Rectal smooth muscle tissue (tissue), 1 donor: ENCODE results near the gene GLI1.
"Not testable (repeated sequence)": the region's sequence is repeated elsewhere in the genome, so short reads cannot be mapped to it uniquely, and the experiment has no call there.

ENCODE experiments used
- H3K27ac ChIP-seq: one replicate; pipeline ENCODE4 v1.7.0; 2013; ENCODE audit warnings: low read depth, low read length, inconsistent platforms
- H3K27me3 ChIP-seq: one replicate; pipeline ENCODE4 v1.7.0; 2013; ENCODE audit warnings: low read length; ENCODE audit not compliant: control insufficient read depth, insufficient read depth
- H3K36me3 ChIP-seq: one replicate; pipeline ENCODE4 v1.7.0; 2013; ENCODE audit warnings: low read length; ENCODE audit not compliant: control insufficient read depth, insufficient read depth
- H3K4me1 ChIP-seq: one replicate; pipeline ENCODE4 v1.7.0; 2013; ENCODE audit warnings: low read length; ENCODE audit not compliant: control insufficient read depth, insufficient read depth
- H3K4me3 ChIP-seq: one replicate; pipeline ENCODE4 v1.7.0; 2013; ENCODE audit warnings: low read length
- H3K9ac ChIP-seq: one replicate; pipeline ENCODE4 v1.7.0; 2013; ENCODE audit warnings: low read length

GLI1 gene

DNA sequence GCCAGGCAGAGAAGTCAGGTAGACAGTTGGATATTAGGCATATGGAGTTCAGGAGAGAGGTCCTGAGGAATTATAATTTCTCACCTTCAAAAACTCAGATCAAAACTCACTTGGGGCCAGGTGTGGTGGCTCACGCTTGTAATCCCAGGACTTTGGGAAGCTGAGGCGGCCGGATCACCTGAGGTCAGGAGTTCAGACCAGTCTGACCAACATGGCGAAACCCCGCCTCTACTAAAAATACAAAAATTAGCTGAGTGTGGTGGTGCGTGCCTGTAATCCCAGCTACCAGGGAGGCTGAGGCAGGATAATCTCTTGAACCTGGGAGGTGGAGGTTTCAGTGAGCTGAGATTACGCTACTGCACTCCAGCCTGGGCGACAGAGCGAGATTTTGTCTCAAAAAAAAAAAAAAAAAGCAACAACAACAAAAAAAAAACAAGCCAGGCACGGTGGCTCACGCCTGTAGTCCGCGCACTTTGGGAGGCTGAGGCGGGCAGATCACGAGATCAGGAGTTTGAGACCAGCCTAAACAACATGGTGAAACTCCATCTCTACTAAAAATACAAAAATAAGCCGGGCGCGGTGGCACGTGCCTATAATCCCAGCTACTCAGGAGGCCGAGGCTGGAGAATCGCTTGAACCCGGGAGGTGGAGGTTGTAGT is 42.9 kb downstream of the GLI1 start:
- H3K27me3 ChIP-seq, H3K4me3 ChIP-seq, H3K9ac ChIP-seq, H3K27ac ChIP-seq, H3K4me1 ChIP-seq: not testable (repeated sequence)
- peaks cover 41% of the 10 kb centered on the region for H3K36me3 ChIP-seq

DNA sequence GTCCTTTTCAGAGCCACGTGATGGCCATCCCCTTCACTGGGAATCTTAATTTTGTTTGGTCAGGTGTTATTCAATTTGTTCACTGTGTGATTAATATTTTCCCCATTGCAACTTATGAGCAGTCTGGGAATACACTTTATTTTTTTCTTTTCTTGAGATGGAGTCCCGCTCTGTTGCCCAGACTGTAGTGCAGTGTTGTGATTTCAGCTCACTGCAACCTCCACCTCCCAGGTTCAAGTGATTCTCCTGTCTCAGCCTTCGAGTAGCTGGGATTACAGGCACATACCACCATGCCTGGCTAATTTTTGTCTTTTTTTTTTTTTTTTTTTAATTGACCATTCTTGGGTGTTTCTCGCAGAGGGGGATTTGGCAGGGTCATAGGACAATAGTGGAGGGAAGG is 47.0 kb downstream of the GLI1 start:
- H3K27me3 ChIP-seq, H3K4me3 ChIP-seq, H3K9ac ChIP-seq, H3K4me1 ChIP-seq, H3K27ac ChIP-seq: not testable (repeated sequence)
- H3K36me3 ChIP-seq: peaks cover 20% of the 10 kb centered on the region

GRCh38 chr12:57507796-57508195 is 48.2 kb downstream of the GLI1 start:
- peaks cover 26% of the 10 kb centered on the region for H3K36me3 ChIP-seq
- H3K27ac ChIP-seq, H3K27me3 ChIP-seq, H3K4me1 ChIP-seq, H3K9ac ChIP-seq, H3K4me3 ChIP-seq: not testable (repeated sequence)

- H3K27me3 ChIP-seq: no peaks in the 10 kb centered on the region
- no peak overlapping the region for H3K9ac ChIP-seq
- H3K4me3 ChIP-seq: no peak overlapping the region
- no peak overlapping the region for H3K27ac ChIP-seq
- no peaks in the 10 kb centered on the region for H3K4me1 ChIP-seq
- peaks cover 36% of the 10 kb centered on the region for H3K36me3 ChIP-seq
Observed at GRCh38 chr12:57511161-57511560, 51.6 kb downstream of the GLI1 start.

GRCh38 chr12:57511588-57512325 is 52.2 kb downstream of the GLI1 start:
- Histone ChIP-seq H3K27me3 (no peaks in the 10 kb centered on the region), H3K9ac (no peak overlapping the region), H3K4me3 (no peak overlapping the region), H3K27ac (no peak overlapping the region), H3K36me3 (peaks cover 41% of the 10 kb centered on the region), H3K4me1 (no peaks in the 10 kb centered on the region)

DNA sequence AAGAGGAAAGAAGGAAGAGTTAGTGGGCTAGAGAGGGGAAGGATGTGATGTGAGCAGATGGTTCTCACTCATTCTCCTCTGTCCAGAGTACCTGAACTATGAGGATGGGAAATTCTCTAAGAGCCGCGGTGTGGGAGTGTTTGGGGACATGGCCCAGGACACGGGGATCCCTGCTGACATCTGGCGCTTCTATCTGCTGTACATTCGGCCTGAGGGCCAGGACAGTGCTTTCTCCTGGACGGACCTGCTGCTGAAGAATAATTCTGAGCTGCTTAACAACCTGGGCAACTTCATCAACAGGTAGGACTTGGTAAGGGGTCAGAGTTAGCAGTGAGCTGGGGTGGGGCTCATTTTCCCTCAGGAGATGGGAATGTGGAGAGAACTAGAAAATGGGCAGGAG is 53.1 kb downstream of the GLI1 start:
- Histone ChIP-seq H3K27me3 (no peaks in the 10 kb centered on the region), H3K4me3 (no peak overlapping the region), H3K27ac (no peak overlapping the region), H3K4me1 (peaks cover 7% of the 10 kb centered on the region), H3K36me3 (peaks cover 48% of the 10 kb centered on the region), H3K9ac (no peak overlapping the region)

- Histone ChIP-seq H3K36me3 (peaks cover 48% of the 10 kb centered on the region), H3K27me3 (no peaks in the 10 kb centered on the region), H3K4me3 (no peak overlapping the region), H3K9ac (no peak overlapping the region), H3K27ac (no peak overlapping the region), H3K4me1 (peaks cover 9% of the 10 kb centered on the region)
Observed at GRCh38 chr12:57513266-57513665, 53.7 kb downstream of the GLI1 start.

- H3K27me3 ChIP-seq, H3K4me3 ChIP-seq, H3K9ac ChIP-seq, H3K27ac ChIP-seq: not testable (repeated sequence)
- Histone ChIP-seq H3K4me1 (peaks cover 13% of the 10 kb centered on the region), H3K36me3 (peaks cover 48% of the 10 kb centered on the region)
Observed at GRCh38 chr12:57513677-57514076, 54.1 kb downstream of the GLI1 start.

DNA sequence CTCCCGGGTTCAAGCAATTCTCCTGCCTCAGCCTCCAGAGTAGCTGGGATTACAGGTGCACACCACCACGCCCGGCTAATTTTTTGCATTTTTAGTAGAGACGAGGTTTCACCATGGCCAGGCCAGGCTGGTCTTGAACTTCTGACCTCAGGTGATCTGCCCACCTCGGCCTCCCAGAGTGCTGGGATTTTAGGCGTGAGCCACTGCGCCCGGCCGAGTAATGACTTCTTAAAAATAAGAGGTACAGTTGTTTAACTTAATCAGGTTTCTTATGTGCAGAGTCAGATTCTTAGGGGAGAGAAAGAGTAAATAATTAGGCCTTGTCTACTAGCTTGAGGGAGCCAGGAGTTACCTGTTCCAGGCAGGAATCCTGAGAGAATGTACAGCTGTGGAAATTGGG is 54.7 kb downstream of the GLI1 start:
- H3K36me3 ChIP-seq: peaks cover 45% of the 10 kb centered on the region
- H3K27me3 ChIP-seq, H3K4me3 ChIP-seq, H3K9ac ChIP-seq, H3K27ac ChIP-seq: not testable (repeated sequence)
- H3K4me1 ChIP-seq: peaks cover 17% of the 10 kb centered on the region

GRCh38 chr12:57514720-57515407 is 55.3 kb downstream of the GLI1 start:
- Histone ChIP-seq H3K36me3 (peaks cover 45% of the 10 kb centered on the region), H3K4me1 (peaks cover 21% of the 10 kb centered on the region), H3K27ac (no peak overlapping the region), H3K4me3 (no peak overlapping the region), H3K27me3 (no peaks in the 10 kb centered on the region), H3K9ac (no peak overlapping the region)

- Histone ChIP-seq H3K4me3 (no peak overlapping the region), H3K36me3 (peaks cover 45% of the 10 kb centered on the region), H3K27me3 (no peaks in the 10 kb centered on the region), H3K4me1 (peaks cover 21% of the 10 kb centered on the region), H3K9ac (no peak overlapping the region), H3K27ac (no peak overlapping the region)
Observed at GRCh38 chr12:57515408-57515933, 55.9 kb downstream of the GLI1 start.

DNA sequence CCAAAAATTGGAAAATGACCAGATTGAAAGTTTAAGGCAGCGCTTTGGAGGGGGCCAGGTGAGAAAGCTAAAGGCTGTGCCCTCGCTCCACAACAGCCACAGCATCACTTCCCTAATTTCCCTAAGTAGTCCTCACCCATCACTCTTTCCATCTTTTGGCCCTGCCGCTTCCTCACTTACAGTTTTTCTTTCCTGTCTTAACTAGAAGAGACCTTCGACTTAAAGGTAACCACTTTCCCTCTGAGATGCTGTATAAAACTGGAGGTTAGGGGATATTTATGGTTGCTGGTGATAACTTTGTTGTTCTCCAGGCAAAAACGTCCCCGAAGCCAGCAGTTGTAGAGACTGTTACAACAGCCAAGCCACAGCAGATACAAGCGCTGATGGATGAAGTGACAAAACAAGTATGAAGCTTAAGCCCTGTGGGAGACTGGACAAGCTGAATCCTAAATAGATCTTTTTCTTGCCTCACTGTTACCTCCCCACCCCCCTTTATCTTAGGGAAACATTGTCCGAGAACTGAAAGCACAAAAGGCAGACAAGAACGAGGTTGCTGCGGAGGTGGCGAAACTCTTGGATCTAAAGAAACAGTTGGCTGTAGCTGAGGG is 56.5 kb downstream of the GLI1 start:
- Histone ChIP-seq H3K27ac (no peak overlapping the region), H3K36me3 (peaks cover 43% of the 10 kb centered on the region), H3K4me1 (peaks cover 24% of the 10 kb centered on the region), H3K27me3 (no peaks in the 10 kb centered on the region), H3K4me3 (no peak overlapping the region), H3K9ac (no peak overlapping the region)
